M059J (cell line): Measurements from ENCODE around the gene POGLUT3. TPM values are rescaled to one million over a fixed set of nuclear protein-coding genes. Genes with fewer than 3 reads are reported as not detected.

Experiments used
- DNase-seq: peaks from one replicate; pipeline ENCODE4 v3.0.0-alpha.2; 2012; ENCODE audit warnings: low read depth
- total RNA-seq: library from RNA; depleted of rRNA; stranded (reverse); fragments of >200 nt; shearing (Covaris generic); gene quantifications from 2 replicates; pipeline ENCODE4 v1.2.3, GENCODE V29; 2014

POGLUT3 gene
- total RNA-seq, 1 experiment from 2014 or later = 82.0 TPM

- DNase-seq = peak; percentile 11
Observed at GRCh38 chr11:108500721-108501120, 2.5 kb upstream of the POGLUT3 start.

GRCh38 chr11:108500169-108500568 is 2.0 kb upstream of the POGLUT3 start:
- no peak for DNase-seq

- no peak for DNase-seq
Observed at GRCh38 chr11:108498816-108499408, 728 bp upstream of the POGLUT3 start.

- peak; percentile 99 for DNase-seq
Observed at GRCh38 chr11:108497317-108498045, 703 bp downstream of the POGLUT3 start.

- DNase-seq = peak; percentile 20
Observed at GRCh38 chr11:108496643-108497256, 1.4 kb downstream of the POGLUT3 start.

DNA sequence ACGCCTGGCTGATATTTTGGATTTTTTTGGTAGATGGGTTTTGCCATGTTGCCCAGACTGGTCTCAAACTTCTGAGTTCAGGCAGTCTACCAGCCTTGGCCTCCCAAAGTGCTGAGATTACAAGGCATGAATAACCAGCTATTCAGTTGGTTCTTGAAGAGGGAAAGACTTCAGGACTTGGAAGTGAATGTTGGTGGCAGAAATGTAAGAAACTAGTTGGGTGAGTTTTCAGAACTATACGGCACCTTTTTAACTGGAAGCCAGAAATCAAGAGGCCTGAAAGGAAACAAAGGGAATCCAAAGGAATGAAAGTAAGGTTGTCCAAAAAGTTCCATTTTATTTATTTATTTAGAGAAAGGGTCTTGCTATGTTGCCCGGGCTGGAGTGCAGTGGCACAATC is 2.9 kb downstream of the POGLUT3 start:
- DNase-seq = no peak

GRCh38 chr11:108494182-108494581 is 4.0 kb downstream of the POGLUT3 start:
- no peak for DNase-seq

GRCh38 chr11:108491936-108492335 is 6.2 kb downstream of the POGLUT3 start:
- no peak for DNase-seq

- DNase-seq = no peak
Observed at GRCh38 chr11:108486828-108487227, 11.4 kb downstream of the POGLUT3 start.

- no peak for DNase-seq
Observed at GRCh38 chr11:108486331-108486730, 11.9 kb downstream of the POGLUT3 start.

- DNase-seq = peak; percentile 65
Observed at GRCh38 chr11:108483163-108483562, 15.0 kb downstream of the POGLUT3 start.

DNA sequence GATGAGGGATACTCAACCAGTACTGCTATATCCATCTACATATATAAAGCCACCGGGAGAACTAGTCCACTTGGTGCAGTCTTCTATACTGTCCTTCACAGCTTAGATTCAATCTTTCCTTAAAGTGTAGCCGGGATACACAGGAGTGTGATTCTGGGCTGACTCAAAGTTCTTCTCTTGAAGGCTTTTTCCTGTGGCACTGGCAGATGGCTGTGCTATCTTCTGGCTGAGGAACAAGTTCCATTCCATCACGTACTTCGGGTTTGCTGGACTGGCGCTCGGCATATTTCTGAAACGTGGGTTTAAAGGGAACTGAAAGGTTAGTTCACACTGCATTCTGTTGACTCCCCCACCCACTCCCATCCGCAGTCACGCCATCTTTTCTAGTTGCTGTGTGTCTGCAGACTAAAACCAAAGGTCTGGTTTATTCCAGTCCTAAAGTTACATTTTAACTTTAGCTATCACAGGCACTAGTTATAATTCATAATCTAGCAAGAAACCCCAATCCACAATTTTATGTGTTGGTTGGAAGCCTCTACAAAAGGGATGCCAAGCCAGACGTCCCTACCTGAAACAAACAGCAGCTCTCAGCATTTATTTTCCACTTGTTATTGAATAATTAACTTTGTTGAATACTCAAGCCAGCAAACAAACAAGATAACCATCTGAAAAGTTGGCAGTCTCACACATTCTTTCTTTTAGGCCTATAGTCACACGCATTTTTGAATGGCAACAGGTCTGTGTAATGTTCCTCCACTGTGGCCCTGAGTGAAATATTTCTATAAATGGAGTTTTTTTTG is 23.3 kb downstream of the POGLUT3 start:
- DNase-seq = no peak

- no peak for DNase-seq
Observed at GRCh38 chr11:108472681-108473080, 25.5 kb downstream of the POGLUT3 start.

DNA sequence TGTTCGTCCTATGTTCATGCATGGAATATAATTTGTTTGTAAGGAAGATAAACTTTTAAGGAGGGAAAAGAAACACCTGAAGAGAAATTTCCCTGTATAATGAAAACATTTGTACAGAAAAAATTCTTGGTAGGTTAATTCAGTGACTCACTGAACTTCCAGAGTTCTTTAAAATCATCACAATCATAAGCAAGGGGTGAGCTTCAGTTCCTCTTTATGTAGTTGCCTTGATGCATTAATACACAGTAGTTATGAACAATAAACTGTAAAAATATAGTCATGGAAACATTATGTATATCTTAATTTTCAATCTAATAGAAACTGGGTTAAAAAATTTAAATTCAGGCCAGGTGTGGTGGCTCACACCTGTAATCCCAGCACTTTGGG is 29.7 kb downstream of the POGLUT3 start:
- no peak for DNase-seq

- DNase-seq = peak; percentile 97
Observed at GRCh38 chr11:108467091-108467823, 30.9 kb downstream of the POGLUT3 start, which contains the start of gene C11orf65. C11orf65 (minus strand) TSS chr11:108467529; CDS start chr11:108461559, 5,970 bp downstream.

DNA sequence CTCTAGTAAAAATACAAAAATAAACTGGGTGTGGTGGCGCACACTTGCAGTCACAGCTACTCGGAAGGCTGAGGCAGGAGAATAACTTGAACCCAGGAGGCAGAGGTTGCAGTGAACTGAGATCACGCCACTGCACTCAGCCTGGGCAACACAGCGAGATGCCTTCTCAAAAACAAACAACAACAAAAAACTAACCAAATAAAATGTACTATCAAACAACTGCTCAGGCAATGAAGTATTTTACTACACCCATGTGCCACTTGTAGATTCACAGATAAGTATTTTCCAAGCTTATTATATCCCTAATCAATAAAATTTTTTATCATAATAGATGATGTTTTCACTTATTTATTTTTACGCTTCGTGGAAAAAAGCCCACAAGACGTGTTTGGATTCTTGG is 31.8 kb downstream of the POGLUT3 start:
- DNase-seq = no peak

- no peak for DNase-seq
Observed at GRCh38 chr11:108453207-108453835, 44.9 kb downstream of the POGLUT3 start.
